ENCODE data around the gene STEAP3.

STEAP3 gene

GRCh38 chr2:119208791-119209203 lies 14.8 kb upstream of the STEAP3 start:
- H3K79me2 ChIP-seq (ENCODE audit: low read length) = no peaks in the 10 kb centered on the region
- no peaks in the 10 kb centered on the region for H4K20me1 ChIP-seq (ENCODE audit: insufficient read depth, low read length)
- H3F3A ChIP-seq (ENCODE audit: insufficient read depth, low read length) = no peaks in the 10 kb centered on the region
- H3K36me3 ChIP-seq (replicated peaks; ENCODE audit: insufficient read depth, low read length) = no peaks in the 10 kb centered on the region
- no peak overlapping the region for H2AFZ ChIP-seq (ENCODE audit: low read length)
- no peaks in the 10 kb centered on the region for H3K9me3 ChIP-seq (replicated peaks; ENCODE audit: insufficient read depth, low read length)
- no peak overlapping the region for H3K9ac ChIP-seq (ENCODE audit: low read length)
- H3K4me2 ChIP-seq (ENCODE audit: low read depth, low read length) = no peak overlapping the region
- H3K4me3 ChIP-seq (ENCODE audit: low read length) = no peak overlapping the region
- H3K9me2 ChIP-seq (replicated peaks; ENCODE audit: insufficient read depth, low read length) = no peaks in the 10 kb centered on the region
- H3K27ac ChIP-seq (ENCODE audit: low read length) = no peak overlapping the region
- no peaks in the 10 kb centered on the region for H3K4me1 ChIP-seq (ENCODE audit: low read length)
- TF ChIP-seq EZH2phosphoT487 (IDR thresholded peaks at IDR 0.05; ENCODE audit: low read length) = no peak
- no peak for TF ChIP-seq CTCF (IDR thresholded peaks at IDR 0.05; ENCODE audit: low read length)
- H3K27me3 ChIP-seq (replicated peaks; ENCODE audit: insufficient read depth, low read length) = no peaks in the 10 kb centered on the region
- no peak for DNase-seq

- H3K79me2 ChIP-seq (ENCODE audit: low read length) = no peaks in the 10 kb centered on the region
- no peak overlapping the region for H3K27ac ChIP-seq (ENCODE audit: low read length)
- H3K36me3 ChIP-seq (replicated peaks; ENCODE audit: insufficient read depth, low read length) = no peaks in the 10 kb centered on the region
- DNase-seq = no peak
- no peaks in the 10 kb centered on the region for H3K9me2 ChIP-seq (replicated peaks; ENCODE audit: insufficient read depth, low read length)
- no peak overlapping the region for H3K4me3 ChIP-seq (ENCODE audit: low read length)
- H3K4me2 ChIP-seq (ENCODE audit: low read depth, low read length) = no peak overlapping the region
- H2AFZ ChIP-seq (ENCODE audit: low read length) = no peak overlapping the region
- no peaks in the 10 kb centered on the region for H3K9me3 ChIP-seq (replicated peaks; ENCODE audit: insufficient read depth, low read length)
- H3F3A ChIP-seq (ENCODE audit: insufficient read depth, low read length) = no peaks in the 10 kb centered on the region
- no peak for TF ChIP-seq EZH2phosphoT487 (IDR thresholded peaks at IDR 0.05; ENCODE audit: low read length)
- H4K20me1 ChIP-seq (ENCODE audit: insufficient read depth, low read length) = no peaks in the 10 kb centered on the region
- H3K9ac ChIP-seq (ENCODE audit: low read length) = no peak overlapping the region
- no peaks in the 10 kb centered on the region for H3K4me1 ChIP-seq (ENCODE audit: low read length)
- no peaks in the 10 kb centered on the region for H3K27me3 ChIP-seq (replicated peaks; ENCODE audit: insufficient read depth, low read length)
These were observed 11.4 kb upstream of the STEAP3 start for GRCh38 chr2:119212139-119212800.

GRCh38 chr2:119214453-119215037 lies 9.1 kb upstream of the STEAP3 start:
- no peak overlapping the region for H3K4me2 ChIP-seq (ENCODE audit: low read depth, low read length)
- no peaks in the 10 kb centered on the region for H3K27me3 ChIP-seq (replicated peaks; ENCODE audit: insufficient read depth, low read length)
- H3K4me3 ChIP-seq (ENCODE audit: low read length) = no peak overlapping the region
- no peak overlapping the region for H2AFZ ChIP-seq (ENCODE audit: low read length)
- TF ChIP-seq CTCF (IDR thresholded peaks at IDR 0.05; ENCODE audit: low read length) (no peak), EZH2phosphoT487 (IDR thresholded peaks at IDR 0.05; ENCODE audit: low read length) (no peak), EZH2 (optimal IDR thresholded peaks at IDR 0.05; ENCODE audit: low read depth, low read length) (no peak)
- no peaks in the 10 kb centered on the region for H3K4me1 ChIP-seq (ENCODE audit: low read length)
- H3K9ac ChIP-seq (ENCODE audit: low read length) = no peak overlapping the region
- H3F3A ChIP-seq (ENCODE audit: insufficient read depth, low read length) = no peaks in the 10 kb centered on the region
- H3K9me3 ChIP-seq (replicated peaks; ENCODE audit: insufficient read depth, low read length) = no peaks in the 10 kb centered on the region
- no peak overlapping the region for H3K27ac ChIP-seq (ENCODE audit: low read length)
- H3K79me2 ChIP-seq (ENCODE audit: low read length) = no peaks in the 10 kb centered on the region
- DNase-seq = no peak
- no peaks in the 10 kb centered on the region for H3K36me3 ChIP-seq (replicated peaks; ENCODE audit: insufficient read depth, low read length)
- H3K9me2 ChIP-seq (replicated peaks; ENCODE audit: insufficient read depth, low read length) = no peaks in the 10 kb centered on the region
- H4K20me1 ChIP-seq (ENCODE audit: insufficient read depth, low read length) = no peaks in the 10 kb centered on the region

- TF ChIP-seq EZH2 (optimal IDR thresholded peaks at IDR 0.05; ENCODE audit: low read depth, low read length) = no peak
- no peak for TF ChIP-seq EZH2phosphoT487 (IDR thresholded peaks at IDR 0.05; ENCODE audit: low read length)
- no peak for TF ChIP-seq CTCF (IDR thresholded peaks at IDR 0.05; ENCODE audit: low read length)
- no peaks in the 10 kb centered on the region for H3K9me2 ChIP-seq (replicated peaks; ENCODE audit: insufficient read depth, low read length)
- H3K9ac ChIP-seq (ENCODE audit: low read length) = no peak overlapping the region
- no peaks in the 10 kb centered on the region for H3K79me2 ChIP-seq (ENCODE audit: low read length)
- no peaks in the 10 kb centered on the region for H3K9me3 ChIP-seq (replicated peaks; ENCODE audit: insufficient read depth, low read length)
- no peak overlapping the region for H3K4me3 ChIP-seq (ENCODE audit: low read length)
- no peak overlapping the region for H2AFZ ChIP-seq (ENCODE audit: low read length)
- H3K4me2 ChIP-seq (ENCODE audit: low read depth, low read length) = no peak overlapping the region
- H3K4me1 ChIP-seq (ENCODE audit: low read length) = no peaks in the 10 kb centered on the region
- no peaks in the 10 kb centered on the region for H3F3A ChIP-seq (ENCODE audit: insufficient read depth, low read length)
- no peak overlapping the region for H3K27ac ChIP-seq (ENCODE audit: low read length)
- H3K36me3 ChIP-seq (replicated peaks; ENCODE audit: insufficient read depth, low read length) = no peaks in the 10 kb centered on the region
- H3K27me3 ChIP-seq (replicated peaks; ENCODE audit: insufficient read depth, low read length) = no peaks in the 10 kb centered on the region
- DNase-seq = no peak
- H4K20me1 ChIP-seq (ENCODE audit: insufficient read depth, low read length) = no peaks in the 10 kb centered on the region
These were observed 6.6 kb upstream of the STEAP3 start for GRCh38 chr2:119216994-119217393.
